Liver (tissue), 9 donors: ENCODE data around the gene MYLIP. TPM values are rescaled to one million over a fixed set of nuclear protein-coding genes. Genes with fewer than 3 reads are reported as not detected.

Experiments used
- DNase-seq: peaks from one replicate; pipeline ENCODE4 v3.0.0-alpha.2; 2017; ENCODE audit warnings: low spot score
- H3K27ac ChIP-seq, 2 donors: one replicate each; pipeline ENCODE4 v1.7.0; 2013; ENCODE audit warnings: inconsistent platforms in 2 of 2, low read length in 2 of 2, control low read depth in 1 of 2, low read depth in 1 of 2, mild to moderate bottlenecking in 1 of 2
- H3K27me3 ChIP-seq, 4 donors: one replicate each; pipeline versions ENCODE4 v1.6.1 to v1.7.0; 2013; ENCODE audit warnings: low read length in 3 of 4, inconsistent platforms in 1 of 4, mild to moderate bottlenecking in 1 of 4, moderate library complexity in 1 of 4; ENCODE audit not compliant: control insufficient read depth in 4 of 4, insufficient read depth in 4 of 4
- H3K36me3 ChIP-seq, 4 donors: one replicate each; pipeline versions ENCODE4 v1.6.1 to v1.7.0; 2013; ENCODE audit warnings: low read length in 3 of 4, mild to moderate bottlenecking in 3 of 4, low read depth in 1 of 4, moderate library complexity in 1 of 4; ENCODE audit not compliant: control insufficient read depth in 4 of 4, insufficient read depth in 3 of 4
- H3K4me1 ChIP-seq, 4 donors: one replicate each; pipeline versions ENCODE4 v1.6.1 to v1.7.0; 2013; ENCODE audit warnings: low read length in 3 of 4, mild to moderate bottlenecking in 3 of 4, moderate library complexity in 1 of 4; ENCODE audit not compliant: control insufficient read depth in 4 of 4, insufficient read depth in 4 of 4
- H3K4me3 ChIP-seq, 3 donors: one replicate each; pipeline versions ENCODE4 v1.6.1 to v1.7.0; 2013; ENCODE audit warnings: low read length in 3 of 3, control low read depth in 1 of 3, low read depth in 1 of 3, mild to moderate bottlenecking in 1 of 3
- H3K9ac ChIP-seq, 2 donors: one replicate each; pipeline ENCODE4 v1.7.0; 2013; ENCODE audit warnings: low read length in 2 of 2, mild to moderate bottlenecking in 2 of 2, moderate library complexity in 2 of 2, control low read depth in 1 of 2, low read depth in 1 of 2
- H3K9me3 ChIP-seq, 4 donors: one replicate each; pipeline versions ENCODE4 v1.6.1 to v1.7.0; 2013; ENCODE audit warnings: low read length in 3 of 4; ENCODE audit not compliant: control insufficient read depth in 4 of 4
- EGR1 ChIP-seq, 2 donors: IDR thresholded peaks; 2 replicates each; pipeline ENCODE4 v1.6.1; 2016 to 2018; ENCODE audit warnings: antibody characterized with exemption in 2 of 2, low read depth in 2 of 2
- FOXA1 ChIP-seq: IDR thresholded peaks from 2 replicates; pipeline ENCODE4 v1.6.1; 2016; ENCODE audit warnings: antibody characterized with exemption
- FOXA2 ChIP-seq: IDR thresholded peaks from 2 replicates; pipeline ENCODE4 v1.6.1; 2016; ENCODE audit warnings: antibody characterized with exemption
- GABPA ChIP-seq, 2 donors: IDR thresholded peaks in 1 of 2; conservative IDR thresholded peaks in 1 of 2; 2 replicates each; pipeline ENCODE4 v1.6.1; 2016; ENCODE audit warnings: antibody characterized with exemption in 2 of 2, mild to moderate bottlenecking in 1 of 2, moderate library complexity in 1 of 2
- HNF4A ChIP-seq, 2 donors: conservative IDR thresholded peaks; 2 replicates each; pipeline ENCODE4 v1.6.1; 2016; ENCODE audit warnings: antibody characterized with exemption in 2 of 2, mild to moderate bottlenecking in 2 of 2
- HNF4G ChIP-seq: IDR thresholded peaks from 2 replicates; pipeline ENCODE4 v1.6.1; 2016; ENCODE audit warnings: antibody characterized with exemption
- JUND ChIP-seq, 2 donors: IDR thresholded peaks; 2 replicates each; pipeline ENCODE4 v1.6.1; 2016; ENCODE audit warnings: antibody characterized with exemption in 2 of 2
- MAX ChIP-seq: IDR thresholded peaks from 2 replicates; pipeline ENCODE4 v1.6.1; 2016; ENCODE audit warnings: antibody characterized with exemption
- NR2F2 ChIP-seq: IDR thresholded peaks from 2 replicates; pipeline ENCODE4 v1.6.1; 2016; ENCODE audit warnings: antibody characterized with exemption
- RAD21 ChIP-seq, 2 donors: IDR thresholded peaks; 2 replicates each; pipeline ENCODE4 v1.6.1; 2016; ENCODE audit warnings: antibody characterized with exemption in 2 of 2, mild to moderate bottlenecking in 2 of 2
- REST ChIP-seq: IDR thresholded peaks from 2 replicates; pipeline ENCODE4 v1.6.1; 2016; ENCODE audit warnings: antibody characterized with exemption, mild to moderate bottlenecking
- RXRA ChIP-seq, 2 donors: IDR thresholded peaks; 2 replicates each; pipeline ENCODE4 v1.6.1; 2017 to 2018; ENCODE audit warnings: antibody characterized with exemption in 2 of 2, mild to moderate bottlenecking in 1 of 2
- SP1 ChIP-seq: IDR thresholded peaks from 2 replicates; pipeline ENCODE4 v1.6.1; 2018; ENCODE audit warnings: antibody characterized with exemption, mild to moderate bottlenecking
- TAF1 ChIP-seq: conservative IDR thresholded peaks from 2 replicates; pipeline ENCODE4 v1.6.1; 2016; ENCODE audit warnings: antibody characterized with exemption, mild to moderate bottlenecking
- YY1 ChIP-seq: IDR thresholded peaks from 2 replicates; pipeline ENCODE4 v1.6.1; 2016; ENCODE audit warnings: antibody characterized with exemption, mild to moderate bottlenecking
- ZBTB33 ChIP-seq: IDR thresholded peaks from 2 replicates; pipeline ENCODE4 v1.6.1; 2016; ENCODE audit warnings: antibody characterized with exemption
- WGBS: extraction: QIAGEN DNeasy Blood & Tissue Kit; methylation state at CpG from one replicate; pipeline ENCODE4 v1.1.7; 2013; 5-methylcytosine and 5-hydroxymethylcytosine counted together
- polyA plus RNA-seq, 2 donors: library from polyadenylated mRNA; stranded (reverse) in 1 of 2; unstranded in 1 of 2; fragments of 200-250 nt in 1 of 2; fragments of >200 nt in 1 of 2; fragmentation: Nextera tagmentation in 1 of 2; extraction: Ambion mirVana in 1 of 2; gene quantifications; one replicate each; pipeline versions ENCODE4 v1.2.1 to v1.2.3, GENCODE V29; 2013 to 2015
- total RNA-seq, 2 donors: library from RNA; depleted of rRNA; stranded (reverse); fragments of >200 nt; gene quantifications; one replicate each; pipeline ENCODE4 v1.2.3, GENCODE V29; 2014
- TF ChIP-seq, protein P1 (sequence below): fragments of 150-350 bp; IDR thresholded peaks from 2 replicates; pipeline ENCODE4 v1.5.1; 2017; ENCODE audit warnings: improper control_type of control experiment, low read depth, low read length; ENCODE audit not compliant: missing input control
- donor health status: healthy.
- donor health status: healthy.
- donor health status: healthy.
- donor health status: healthy.
- donor health status: healthy.

The MYLIP gene
- total and polyA plus RNA-seq, 4 donors, result 2.7 to 29.4 (median 4.4) TPM

- Histone ChIP-seq H3K27ac (no peak overlapping the region), H3K9ac (no peak overlapping the region), H3K4me3 (no peak overlapping the region), H3K4me1 (no peaks in the 10 kb centered on the region), H3K27me3 (peaks cover 0 to 4% (median 1%) of the 10 kb centered on the region in 4 donors), H3K9me3 (no peaks in the 10 kb centered on the region), H3K36me3 (no peaks in the 10 kb centered on the region)
- no peak for DNase-seq
- WGBS, result 85% methylated on average over 1 of the region's 1 CpG
- TF ChIP-seq, protein P1, sequence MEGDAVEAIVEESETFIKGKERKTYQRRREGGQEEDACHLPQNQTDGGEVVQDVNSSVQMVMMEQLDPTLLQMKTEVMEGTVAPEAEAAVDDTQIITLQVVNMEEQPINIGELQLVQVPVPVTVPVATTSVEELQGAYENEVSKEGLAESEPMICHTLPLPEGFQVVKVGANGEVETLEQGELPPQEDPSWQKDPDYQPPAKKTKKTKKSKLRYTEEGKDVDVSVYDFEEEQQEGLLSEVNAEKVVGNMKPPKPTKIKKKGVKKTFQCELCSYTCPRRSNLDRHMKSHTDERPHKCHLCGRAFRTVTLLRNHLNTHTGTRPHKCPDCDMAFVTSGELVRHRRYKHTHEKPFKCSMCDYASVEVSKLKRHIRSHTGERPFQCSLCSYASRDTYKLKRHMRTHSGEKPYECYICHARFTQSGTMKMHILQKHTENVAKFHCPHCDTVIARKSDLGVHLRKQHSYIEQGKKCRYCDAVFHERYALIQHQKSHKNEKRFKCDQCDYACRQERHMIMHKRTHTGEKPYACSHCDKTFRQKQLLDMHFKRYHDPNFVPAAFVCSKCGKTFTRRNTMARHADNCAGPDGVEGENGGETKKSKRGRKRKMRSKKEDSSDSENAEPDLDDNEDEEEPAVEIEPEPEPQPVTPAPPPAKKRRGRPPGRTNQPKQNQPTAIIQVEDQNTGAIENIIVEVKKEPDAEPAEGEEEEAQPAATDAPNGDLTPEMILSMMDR, result no peak
- TF ChIP-seq MAX (no peak), NR2F2 (no peak), EGR1 (IDR thresholded peaks at IDR 0.05; ENCODE audit: low read depth in 2 of 2) (no peak), FOXA1 (no peak), ZBTB33 (no peak), REST (no peak), FOXA2 (no peak), GABPA (IDR thresholded peaks at IDR 0.05 in 1 of 2, conservative IDR thresholded peaks at IDR 0.05 in 1 of 2) (no peak), RAD21 (IDR thresholded peaks at IDR 0.05) (no peak), HNF4A (conservative IDR thresholded peaks at IDR 0.05) (no peak), RXRA (IDR thresholded peaks at IDR 0.05) (no peak), TAF1 (no peak), YY1 (no peak)
Measured at GRCh38 chr6:16163066-16163465, 34.2 kb downstream of the MYLIP start.

DNA sequence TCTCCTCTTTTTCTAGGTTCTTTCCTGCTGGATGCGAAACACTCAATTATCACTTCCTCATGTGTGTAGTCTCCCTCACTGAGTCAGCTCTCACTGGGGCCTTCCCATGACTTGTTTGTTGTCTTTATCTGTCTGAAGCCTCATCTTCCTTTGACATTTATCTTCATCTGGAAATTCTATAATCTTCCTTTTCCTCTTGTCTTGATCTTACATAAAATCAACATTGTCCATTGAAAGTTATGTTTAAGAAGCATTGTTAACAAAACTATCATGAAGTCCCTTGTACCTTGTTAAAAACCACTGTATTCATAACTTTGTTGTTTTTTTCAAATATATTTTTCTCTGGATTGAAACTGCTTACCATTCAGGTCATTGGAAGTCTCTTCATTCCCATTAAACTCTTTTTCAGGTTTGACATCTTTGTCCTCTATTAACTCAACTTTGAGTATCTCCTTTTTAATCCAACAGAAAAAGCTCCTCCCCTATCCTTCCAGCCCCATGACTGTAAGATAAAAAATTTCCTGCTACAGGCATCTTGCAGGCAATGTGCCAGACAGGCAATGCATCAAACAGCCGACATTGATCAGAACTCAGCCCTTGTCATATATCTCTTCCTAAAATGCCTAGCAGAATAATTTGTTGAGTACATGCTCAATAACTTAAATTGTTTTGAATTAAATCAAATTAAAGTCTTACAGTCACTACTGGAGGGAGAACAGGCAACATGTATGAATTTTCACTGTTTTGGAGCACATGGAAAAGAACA lies 34.8 kb downstream of the MYLIP start:
- no peaks in the 10 kb centered on the region for H3K4me1 ChIP-seq
- no peak overlapping the region for H3K4me3 ChIP-seq
- H3K9ac ChIP-seq, result no peak overlapping the region
- no peak for DNase-seq
- no peaks in the 10 kb centered on the region for H3K9me3 ChIP-seq
- WGBS, result 78% methylated on average over 2 of the region's 2 CpGs
- no peak for TF ChIP-seq HNF4A (conservative IDR thresholded peaks at IDR 0.05)
- no peak for TF ChIP-seq RAD21 (IDR thresholded peaks at IDR 0.05)
- TF ChIP-seq GABPA (IDR thresholded peaks at IDR 0.05 in 1 of 2, conservative IDR thresholded peaks at IDR 0.05 in 1 of 2), result no peak
- TF ChIP-seq SP1, result no peak
- no peak for TF ChIP-seq EGR1 (IDR thresholded peaks at IDR 0.05; ENCODE audit: low read depth in 2 of 2)
- TF ChIP-seq FOXA1, result no peak
- TF ChIP-seq, protein P1, result no peak
- TF ChIP-seq YY1, result no peak
- TF ChIP-seq RXRA (IDR thresholded peaks at IDR 0.05), result no peak
- TF ChIP-seq HNF4G, result no peak
- no peak for TF ChIP-seq JUND (IDR thresholded peaks at IDR 0.05)
- no peak for TF ChIP-seq MAX
- no peak for TF ChIP-seq TAF1
- H3K36me3 ChIP-seq, result no peaks in the 10 kb centered on the region
- H3K27me3 ChIP-seq, result peaks cover 0 to 6% (median 2%) of the 10 kb centered on the region in 4 donors
- H3K27ac ChIP-seq, result no peak overlapping the region
